SU-DHL-6 (cell line): ENCODE measurements around the gene MYRFL.

ENCODE experiments used
- H2AFZ ChIP-seq: fragments of 200-600 bp; sonication (generic); 2 replicates; pipeline ENCODE4 v1.6.1; 2014; ENCODE audit warnings: low read depth, mild to moderate bottlenecking, moderate library complexity, mixed read lengths, antibody characterized with exemption, low read length; ENCODE audit not compliant: severe bottlenecking
- H3F3A ChIP-seq: fragments of 200-600 bp; shearing (Covaris generic); 2 replicates; pipeline ENCODE4 v1.6.0; 2016; ENCODE audit warnings: antibody characterized with exemption, mild to moderate bottlenecking; ENCODE audit not compliant: insufficient read depth
- H3K27ac ChIP-seq: fragments of 200-600 bp; sonication (generic); 2 replicates; pipeline ENCODE4 v1.5.1; 2016; ENCODE audit warnings: low read depth, mild to moderate bottlenecking, low read length, moderate library complexity, mixed read lengths
- H3K27me3 ChIP-seq: fragments of 200-600 bp; sonication (generic), shearing (Covaris generic); 2 replicates; pipeline ENCODE4 v1.6.0; 2014; ENCODE audit warnings: mild to moderate bottlenecking, low read length
- H3K36me3 ChIP-seq: fragments of 200-600 bp; sonication (generic); 2 replicates; pipeline ENCODE4 v1.6.1; 2014; ENCODE audit warnings: mild to moderate bottlenecking, low read length, mixed read lengths
- H3K4me2 ChIP-seq: fragments of 300-600, 200-600 bp; shearing (Covaris generic), sonication (generic); 2 replicates; pipeline ENCODE4 v1.6.0; 2014; ENCODE audit warnings: low read length, low read depth, mild to moderate bottlenecking; ENCODE audit not compliant: poor library complexity, severe bottlenecking
- H3K4me3 ChIP-seq: fragments of 200-600 bp; sonication (generic); 2 replicates; pipeline ENCODE4 v1.5.1; 2014; ENCODE audit warnings: antibody characterized with exemption, low read length, mild to moderate bottlenecking, mixed read lengths; ENCODE audit not compliant: insufficient read depth, poor library complexity, severe bottlenecking
- H3K79me2 ChIP-seq: fragments of 200-600 bp; sonication (generic); 2 replicates; pipeline ENCODE4 v1.6.1; 2014; ENCODE audit warnings: mild to moderate bottlenecking, low read length, moderate library complexity; ENCODE audit not compliant: insufficient read depth
- H3K9ac ChIP-seq: fragments of 200-600 bp; sonication (generic); 2 replicates; pipeline ENCODE4 v1.7.0; 2014; ENCODE audit warnings: mild to moderate bottlenecking, low read length
- H3K9me2 ChIP-seq: fragments of 200-600 bp; sonication (generic); replicated peaks from 2 replicates; pipeline ENCODE4 v1.6.1; 2014; ENCODE audit warnings: low read length; ENCODE audit not compliant: insufficient read depth
- H3K9me3 ChIP-seq: fragments of 200-600 bp; sonication (generic); 2 replicates; pipeline ENCODE4 v1.6.1; 2014; ENCODE audit warnings: low read length, mixed read lengths; ENCODE audit not compliant: insufficient read depth
- H4K20me1 ChIP-seq: fragments of 200-600 bp; sonication (generic); 2 replicates; pipeline ENCODE4 v1.6.1; 2014; ENCODE audit warnings: low read depth, mild to moderate bottlenecking, antibody characterized with exemption, low read length, moderate library complexity, mixed read lengths
- EZH2phosphoT487 ChIP-seq: fragments of 200-600 bp; sonication (generic), shearing (Covaris generic); conservative IDR thresholded peaks from 2 replicates; pipeline ENCODE4 v1.6.1; 2018; ENCODE audit warnings: mild to moderate bottlenecking, antibody characterized with exemption, low read length, moderate library complexity, mixed read lengths
- TF ChIP-seq, protein P1 (sequence below): fragments of 200-600 bp; sonication (generic); IDR thresholded peaks from one replicate; pipeline ENCODE4 v1.5.1; 2017; ENCODE audit warnings: antibody characterized with exemption, mild to moderate bottlenecking, low read length, moderate library complexity; ENCODE audit not compliant: insufficient read depth, poor library complexity, severe bottlenecking

Gene MYRFL

DNA sequence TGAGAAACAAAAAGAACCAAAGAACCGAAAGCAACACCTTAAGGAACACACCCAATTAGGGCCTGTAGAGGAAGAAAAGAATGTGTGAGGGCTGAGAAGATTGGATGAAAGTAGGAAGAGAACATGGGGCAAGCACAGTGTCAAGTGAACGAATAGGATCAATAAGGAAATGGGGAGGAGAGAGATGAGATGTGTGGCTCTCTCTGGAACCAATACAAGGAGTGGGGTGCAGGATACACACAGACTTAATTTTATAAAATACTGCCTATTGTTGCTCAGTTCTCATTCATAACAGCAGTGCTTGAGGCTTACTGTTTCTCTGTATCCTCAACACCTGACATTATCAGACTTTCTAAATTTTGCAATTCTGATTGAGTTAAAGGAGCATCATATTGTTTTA lies 93.3 kb downstream of the MYRFL start:
- TF ChIP-seq, protein P1, sequence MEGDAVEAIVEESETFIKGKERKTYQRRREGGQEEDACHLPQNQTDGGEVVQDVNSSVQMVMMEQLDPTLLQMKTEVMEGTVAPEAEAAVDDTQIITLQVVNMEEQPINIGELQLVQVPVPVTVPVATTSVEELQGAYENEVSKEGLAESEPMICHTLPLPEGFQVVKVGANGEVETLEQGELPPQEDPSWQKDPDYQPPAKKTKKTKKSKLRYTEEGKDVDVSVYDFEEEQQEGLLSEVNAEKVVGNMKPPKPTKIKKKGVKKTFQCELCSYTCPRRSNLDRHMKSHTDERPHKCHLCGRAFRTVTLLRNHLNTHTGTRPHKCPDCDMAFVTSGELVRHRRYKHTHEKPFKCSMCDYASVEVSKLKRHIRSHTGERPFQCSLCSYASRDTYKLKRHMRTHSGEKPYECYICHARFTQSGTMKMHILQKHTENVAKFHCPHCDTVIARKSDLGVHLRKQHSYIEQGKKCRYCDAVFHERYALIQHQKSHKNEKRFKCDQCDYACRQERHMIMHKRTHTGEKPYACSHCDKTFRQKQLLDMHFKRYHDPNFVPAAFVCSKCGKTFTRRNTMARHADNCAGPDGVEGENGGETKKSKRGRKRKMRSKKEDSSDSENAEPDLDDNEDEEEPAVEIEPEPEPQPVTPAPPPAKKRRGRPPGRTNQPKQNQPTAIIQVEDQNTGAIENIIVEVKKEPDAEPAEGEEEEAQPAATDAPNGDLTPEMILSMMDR: no peak
- TF ChIP-seq EZH2phosphoT487: no peak
- H3K4me2 ChIP-seq: no peak overlapping the region
- H3K9ac ChIP-seq: no peak overlapping the region
- no peaks in the 10 kb centered on the region for H4K20me1 ChIP-seq
- no peaks in the 10 kb centered on the region for H3K9me2 ChIP-seq
- H3K9me3 ChIP-seq: no peaks in the 10 kb centered on the region
- H3F3A ChIP-seq: no peaks in the 10 kb centered on the region
- H3K36me3 ChIP-seq: no peaks in the 10 kb centered on the region
- H3K4me3 ChIP-seq: no peak overlapping the region
- no peak overlapping the region for H2AFZ ChIP-seq
- no peaks in the 10 kb centered on the region for H3K27me3 ChIP-seq
- H3K27ac ChIP-seq: no peak overlapping the region
- no peaks in the 10 kb centered on the region for H3K79me2 ChIP-seq

DNA sequence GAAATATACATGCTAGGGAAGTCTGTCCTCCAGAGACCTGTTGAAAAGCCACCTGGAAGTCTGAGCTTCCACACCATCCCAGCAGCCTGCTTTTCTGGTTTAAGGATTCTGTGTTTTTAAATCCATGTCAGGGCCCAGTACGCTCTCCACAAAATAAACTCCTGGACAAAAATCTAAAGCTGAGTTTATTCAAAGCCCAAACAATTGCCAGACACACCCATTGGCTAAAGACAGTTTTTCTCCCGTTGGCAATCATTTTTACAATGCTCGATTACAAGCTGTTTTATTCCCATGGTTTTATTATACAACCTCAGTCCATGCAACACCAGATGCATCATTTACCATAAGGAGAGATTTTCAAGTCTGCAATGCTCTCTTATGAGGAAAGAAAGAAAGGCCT lies 94.5 kb downstream of the MYRFL start:
- Histone ChIP-seq H4K20me1 (no peaks in the 10 kb centered on the region), H3K4me3 (no peak overlapping the region), H3K27me3 (no peaks in the 10 kb centered on the region), H3K9me2 (no peaks in the 10 kb centered on the region), H3K4me2 (no peak overlapping the region), H2AFZ (no peak overlapping the region), H3K79me2 (no peaks in the 10 kb centered on the region), H3F3A (no peaks in the 10 kb centered on the region), H3K9me3 (no peaks in the 10 kb centered on the region), H3K36me3 (no peaks in the 10 kb centered on the region), H3K27ac (no peak overlapping the region), H3K9ac (no peak overlapping the region)
- TF ChIP-seq, protein P1: no peak
- TF ChIP-seq EZH2phosphoT487: no peak

DNA sequence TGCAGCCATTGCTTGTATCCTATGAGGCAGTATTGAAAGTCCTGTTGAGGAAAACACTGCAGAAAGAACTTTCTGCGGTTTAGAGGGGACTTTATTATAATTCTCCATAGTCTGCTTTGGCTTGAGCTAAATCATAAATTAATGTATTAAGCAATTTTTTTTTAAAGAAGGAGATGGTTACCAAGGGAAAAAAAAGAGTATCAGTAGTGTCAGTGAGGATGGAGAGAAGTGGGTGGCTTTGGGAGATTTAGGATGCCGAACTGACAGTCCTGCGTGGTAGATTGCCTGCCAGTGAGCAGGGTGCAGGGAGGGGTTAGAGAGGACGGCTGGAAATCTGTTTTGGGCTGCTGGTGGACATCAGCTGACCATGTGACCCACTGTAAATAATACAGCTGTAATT lies 96.8 kb downstream of the MYRFL start:
- H3K79me2 ChIP-seq: no peaks in the 10 kb centered on the region
- no peaks in the 10 kb centered on the region for H3K9me3 ChIP-seq
- no peak for TF ChIP-seq EZH2phosphoT487
- TF ChIP-seq, protein P1: no peak
- H3K9ac ChIP-seq: no peak overlapping the region
- H3F3A ChIP-seq: no peaks in the 10 kb centered on the region
- no peak overlapping the region for H2AFZ ChIP-seq
- H3K27me3 ChIP-seq: no peaks in the 10 kb centered on the region
- H3K4me2 ChIP-seq: no peak overlapping the region
- no peak overlapping the region for H3K4me3 ChIP-seq
- H4K20me1 ChIP-seq: no peaks in the 10 kb centered on the region
- H3K36me3 ChIP-seq: no peaks in the 10 kb centered on the region
- no peak overlapping the region for H3K27ac ChIP-seq
- H3K9me2 ChIP-seq: no peaks in the 10 kb centered on the region
